DND-41 (cell line): ENCODE data around the gene ADRM1.

Experiments
- ATAC-seq: fragments of 200-7000 bp; cut with Tn5 transposase; 3 replicates; pipeline ENCODE4 v1.9.1; 2021; ENCODE audit warnings: low read depth; ENCODE audit not compliant: insufficient read depth
- DNase-seq: peaks from one replicate; pipeline ENCODE4 v3.0.0-alpha.2; 2020
- H2AFZ ChIP-seq: 2 replicates; pipeline ENCODE4 v1.6.0; 2012; ENCODE audit warnings: low read depth, low read length
- H3K27ac ChIP-seq: 2 replicates; pipeline ENCODE4 v1.5.1; 2012; ENCODE audit warnings: low read length, inconsistent platforms
- H3K27me3 ChIP-seq: fragments of 200-600 bp; sonication (generic); 2 replicates; pipeline ENCODE4 v1.6.0; 2012; ENCODE audit warnings: low read length, mild to moderate bottlenecking, inconsistent platforms; ENCODE audit not compliant: insufficient read depth, poor library complexity
- H3K36me3 ChIP-seq: 2 replicates; pipeline ENCODE4 v1.5.1; 2012; ENCODE audit warnings: low read length, inconsistent platforms; ENCODE audit not compliant: insufficient read depth
- H3K4me1 ChIP-seq: 2 replicates; pipeline ENCODE4 v1.5.1; 2012; ENCODE audit warnings: mild to moderate bottlenecking, low read length; ENCODE audit not compliant: insufficient read depth
- H3K4me2 ChIP-seq: 2 replicates; pipeline ENCODE4 v1.6.0; 2012; ENCODE audit warnings: mild to moderate bottlenecking, moderate library complexity, low read length, inconsistent platforms; ENCODE audit not compliant: insufficient read depth
- H3K4me3 ChIP-seq, 2 experiments: fragments of 200-600 bp in 1 of 2; shearing (Covaris generic) in 1 of 2; 2 replicates each; pipeline ENCODE4 v1.5.1; 2012 to 2016; ENCODE audit warnings: inconsistent platforms in 2 of 2, low read length in 2 of 2, mild to moderate bottlenecking in 2 of 2, low read depth in 1 of 2, moderate library complexity in 1 of 2
- H3K79me2 ChIP-seq: 2 replicates; pipeline ENCODE4 v1.6.0; 2012; ENCODE audit warnings: low read length, inconsistent platforms; ENCODE audit not compliant: insufficient read depth
- H3K9ac ChIP-seq: 2 replicates; pipeline ENCODE4 v1.6.0; 2012; ENCODE audit warnings: low read depth, mild to moderate bottlenecking, inconsistent platforms, low read length, moderate library complexity
- H3K9me3 ChIP-seq: 2 replicates; pipeline ENCODE4 v1.5.1; 2012; ENCODE audit warnings: low read length, moderate library complexity, mild to moderate bottlenecking, inconsistent platforms; ENCODE audit not compliant: insufficient read depth, severe bottlenecking
- H4K20me1 ChIP-seq: 2 replicates; pipeline ENCODE4 v1.6.0; 2012; ENCODE audit warnings: low read length; ENCODE audit not compliant: insufficient read depth
- CTCF ChIP-seq: IDR thresholded peaks from 2 replicates; pipeline ENCODE4 v1.5.1; 2012; ENCODE audit warnings: borderline replicate concordance, low read length, moderate library complexity, mild to moderate bottlenecking; ENCODE audit not compliant: poor library complexity, severe bottlenecking; ENCODE audit errors: extremely low read depth
- EZH2 ChIP-seq: IDR thresholded peaks from 3 replicates; pipeline ENCODE4 v1.6.1; 2012; ENCODE audit warnings: borderline replicate concordance, low read depth, mild to moderate bottlenecking, moderate library complexity, low read length, inconsistent platforms; ENCODE audit not compliant: severe bottlenecking

Gene ADRM1

GRCh38 chr20:62328684-62329388, 26.0 kb downstream of the ADRM1 start:
- ATAC-seq (no peak), DNase-seq (no peak)
- Histone ChIP-seq H3K79me2 (no peaks in the 10 kb centered on the region), H3K9ac (no peak overlapping the region), H3K4me1 (no peaks in the 10 kb centered on the region), H3K9me3 (no peaks in the 10 kb centered on the region), H2AFZ (no peak overlapping the region), H3K4me2 (no peak overlapping the region), H3K27me3 (no peaks in the 10 kb centered on the region), H4K20me1 (peaks cover 3% of the 10 kb centered on the region; the same call in 1 of the 2 replicates), H3K4me3 (no peak overlapping the region), H3K36me3 (no peaks in the 10 kb centered on the region), H3K27ac (no peak overlapping the region)
- TF ChIP-seq EZH2 (no peak), CTCF (no peak)

DNA sequence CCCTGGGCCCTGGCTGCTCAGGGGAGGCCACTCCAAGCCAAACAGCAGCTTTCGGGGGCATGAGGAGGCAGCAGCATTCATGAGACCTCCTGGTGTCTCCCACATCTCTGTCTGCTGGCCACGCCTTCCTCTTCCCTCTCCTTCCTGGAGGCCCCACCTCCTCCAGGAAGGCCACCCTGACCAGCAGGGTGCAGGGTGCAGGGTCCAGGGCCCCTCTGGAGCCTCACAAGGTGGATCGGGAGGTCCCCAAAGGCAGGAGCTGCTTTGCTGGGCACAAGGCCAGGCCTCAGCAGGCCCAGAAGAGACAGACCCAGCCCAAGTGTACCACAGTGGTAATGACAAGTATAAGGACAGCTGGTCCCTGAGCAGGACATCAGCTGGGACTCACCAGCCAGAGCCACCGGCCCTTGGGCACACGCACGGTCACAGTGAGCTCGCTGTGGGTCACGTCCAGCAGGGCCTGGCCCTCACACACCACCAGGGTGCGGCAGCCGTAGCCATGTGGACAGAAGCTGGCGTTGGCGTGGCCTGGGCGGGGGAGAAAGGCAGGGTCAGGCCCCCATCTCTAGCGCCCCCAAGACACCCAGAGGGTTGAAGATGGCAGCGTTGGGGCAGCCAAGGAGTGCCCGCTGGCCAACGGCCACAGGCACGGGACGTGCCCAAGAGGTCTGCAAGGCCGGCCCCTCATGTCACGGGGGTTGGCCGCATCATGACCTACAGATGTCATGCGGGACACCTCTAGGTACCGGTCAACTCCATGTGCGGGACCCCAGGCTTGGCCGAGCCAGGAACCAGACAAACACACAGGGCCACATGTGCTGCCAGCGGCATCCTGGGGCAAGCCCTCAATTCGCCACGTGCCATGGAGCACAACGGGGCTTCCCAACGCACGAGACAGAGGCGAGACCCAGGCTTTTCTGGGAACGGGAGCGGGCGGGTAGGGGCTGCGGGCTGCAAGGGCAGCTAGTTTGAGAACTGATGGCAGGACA, 26.9 kb downstream of the ADRM1 start:
- DNase-seq, result no peak
- ATAC-seq, result no peak
- H2AFZ ChIP-seq, result no peak overlapping the region
- no peak overlapping the region for H3K9ac ChIP-seq
- H3K27me3 ChIP-seq, result no peaks in the 10 kb centered on the region
- no peak overlapping the region for H3K4me2 ChIP-seq
- H3K27ac ChIP-seq, result no peak overlapping the region
- H3K79me2 ChIP-seq, result no peaks in the 10 kb centered on the region
- no peak for TF ChIP-seq CTCF
- TF ChIP-seq EZH2, result no peak
- H3K9me3 ChIP-seq, result no peaks in the 10 kb centered on the region
- peaks cover 3% of the 10 kb centered on the region; the same call in 1 of the 2 replicates for H4K20me1 ChIP-seq
- no peak overlapping the region for H3K4me3 ChIP-seq
- H3K36me3 ChIP-seq, result no peaks in the 10 kb centered on the region
- H3K4me1 ChIP-seq, result no peaks in the 10 kb centered on the region

- Histone ChIP-seq H3K4me2 (no peak overlapping the region), H2AFZ (no peak overlapping the region), H3K27me3 (no peaks in the 10 kb centered on the region), H3K4me3 (no peak overlapping the region), H4K20me1 (peaks cover 5% of the 10 kb centered on the region; the same call in 1 of the 2 replicates), H3K36me3 (no peaks in the 10 kb centered on the region), H3K9me3 (no peaks in the 10 kb centered on the region), H3K9ac (no peak overlapping the region), H3K4me1 (no peaks in the 10 kb centered on the region), H3K27ac (no peak overlapping the region), H3K79me2 (no peaks in the 10 kb centered on the region)
- no peak for DNase-seq
- no peak for TF ChIP-seq EZH2
- no peak for TF ChIP-seq CTCF
- ATAC-seq, result no peak
These were observed 27.9 kb downstream of the ADRM1 start for GRCh38 chr20:62330576-62331317.
